NCI-H2196 (cell line): ENCODE data around the gene BCL2L2.

Source experiments
- DNase-seq: peaks from one replicate; lab custom pipeline; 2025; ENCODE audit not compliant: unreplicated experiment; lab: John Stamatoyannopoulos, UW

Gene BCL2L2

GRCh38 chr14:23355871-23356435 lies 49.3 kb downstream of the BCL2L2 start:
- DNase-seq, result no peak

GRCh38 chr14:23356662-23357061 lies 50.0 kb downstream of the BCL2L2 start:
- no peak for DNase-seq

- DNase-seq, result no peak
Observed at GRCh38 chr14:23357261-23357660, 50.6 kb downstream of the BCL2L2 start.

- no peak for DNase-seq
Observed at GRCh38 chr14:23358042-23358441, 51.4 kb downstream of the BCL2L2 start.

GRCh38 chr14:23358553-23359166 lies 52.0 kb downstream of the BCL2L2 start:
- DNase-seq, result no peak

GRCh38 chr14:23359167-23359626 lies 52.6 kb downstream of the BCL2L2 start:
- DNase-seq, result no peak

- DNase-seq, result no peak
Observed at GRCh38 chr14:23359722-23360447, 53.3 kb downstream of the BCL2L2 start.

- DNase-seq, result no peak
Observed at GRCh38 chr14:23360496-23360895, 53.9 kb downstream of the BCL2L2 start.

- DNase-seq, result no peak
Observed at GRCh38 chr14:23361320-23361719, 54.7 kb downstream of the BCL2L2 start.
